GM19043 (cell line): ENCODE results near the gene BUB3.
"Not testable (repeated sequence)": the region's sequence is repeated elsewhere in the genome, so short reads cannot be mapped to it uniquely, and the experiment has no call there.

Experiments used
- ATAC-seq: cut with Tn5 transposase; IDR thresholded peaks from one replicate; pipeline ENCODE4 v1.9.1; 2021; ENCODE audit warnings: low read depth; ENCODE audit not compliant: unreplicated experiment

The BUB3 gene

DNA sequence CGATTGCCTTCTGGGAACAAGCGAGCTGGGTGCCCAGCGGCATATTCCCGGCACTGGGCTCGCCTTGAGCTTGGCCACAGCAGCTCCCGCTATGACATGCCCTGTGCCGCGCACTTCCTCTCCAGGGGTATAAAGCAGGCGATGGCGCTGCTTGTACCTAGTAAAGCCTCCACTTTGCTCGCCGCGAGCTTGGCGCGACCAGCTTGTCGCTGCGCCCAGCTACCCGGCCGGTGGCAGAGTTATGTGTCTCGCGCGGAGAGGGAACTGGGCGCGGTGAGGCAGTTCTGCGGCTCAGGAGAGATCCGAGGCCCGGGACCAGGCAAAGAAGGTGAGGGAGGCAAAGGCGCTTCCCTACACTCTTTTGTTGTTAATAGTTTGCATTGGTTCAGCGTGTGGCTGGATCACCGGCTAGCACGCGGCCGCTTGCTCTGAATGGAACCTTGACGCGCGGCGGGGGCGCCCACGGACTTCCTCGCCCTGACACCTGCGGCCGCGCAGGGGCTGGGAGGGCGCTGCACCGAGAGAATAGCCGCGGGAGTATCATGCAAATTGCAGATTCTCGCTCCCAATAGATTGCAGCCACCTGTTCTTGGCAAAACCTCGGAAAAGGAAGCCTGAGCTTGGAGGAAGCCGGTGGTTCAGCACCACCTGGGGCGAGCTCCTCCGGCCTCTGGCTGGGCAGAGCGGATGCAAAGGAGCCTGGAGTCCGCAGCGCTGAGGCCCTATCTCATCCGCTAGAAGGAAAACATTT, 3.0 kb upstream of the BUB3 start:
- ATAC-seq, result no peak

DNA sequence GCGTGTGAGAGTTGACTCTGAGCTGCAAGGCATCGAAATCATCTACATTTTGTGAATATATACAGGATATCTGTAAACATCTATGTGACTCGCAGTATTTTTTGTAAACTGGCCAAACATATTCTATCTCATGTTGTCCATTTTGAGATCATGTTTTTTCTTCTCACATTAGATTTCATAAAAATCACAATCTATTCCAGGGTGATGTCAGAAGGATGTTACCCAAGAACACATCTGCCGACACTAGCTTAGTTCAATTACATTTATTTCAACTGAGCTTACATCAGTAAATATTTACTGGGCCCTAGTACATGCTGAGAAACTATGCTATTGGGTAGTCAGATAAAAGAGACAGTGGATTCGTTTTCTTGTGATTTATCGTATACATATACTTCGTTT, 2.5 kb upstream of the BUB3 start:
- no peak for ATAC-seq

DNA sequence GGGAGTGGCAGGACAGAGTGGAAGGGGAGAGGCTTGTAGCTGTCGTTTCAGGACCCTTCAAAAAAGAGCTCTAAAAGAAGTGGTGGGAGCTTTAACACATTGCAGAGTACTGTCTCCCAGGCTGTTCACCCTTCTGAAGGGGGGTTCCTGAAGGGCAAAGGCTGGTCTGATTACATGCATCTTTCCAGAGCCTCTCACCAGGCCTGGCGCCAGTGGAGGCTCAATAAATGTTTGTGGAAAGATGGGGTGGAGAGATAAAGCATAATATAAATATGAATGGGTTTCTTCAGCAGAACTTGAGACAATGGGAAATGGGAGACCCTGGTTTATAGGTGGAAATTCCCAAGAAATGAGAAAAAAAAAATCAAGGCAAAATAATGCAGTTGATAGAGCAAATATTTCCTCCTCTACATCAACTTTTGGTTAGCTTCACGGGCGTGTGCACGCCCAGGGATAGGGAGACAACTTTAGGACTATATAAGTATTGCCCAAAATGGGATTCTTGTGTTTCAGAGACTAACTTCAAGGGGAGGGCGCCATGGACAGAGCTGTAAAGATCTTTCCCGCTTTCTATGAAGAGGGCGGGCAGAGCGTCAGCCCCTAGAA, 613 bp upstream of the BUB3 start:
- no peak for ATAC-seq

DNA sequence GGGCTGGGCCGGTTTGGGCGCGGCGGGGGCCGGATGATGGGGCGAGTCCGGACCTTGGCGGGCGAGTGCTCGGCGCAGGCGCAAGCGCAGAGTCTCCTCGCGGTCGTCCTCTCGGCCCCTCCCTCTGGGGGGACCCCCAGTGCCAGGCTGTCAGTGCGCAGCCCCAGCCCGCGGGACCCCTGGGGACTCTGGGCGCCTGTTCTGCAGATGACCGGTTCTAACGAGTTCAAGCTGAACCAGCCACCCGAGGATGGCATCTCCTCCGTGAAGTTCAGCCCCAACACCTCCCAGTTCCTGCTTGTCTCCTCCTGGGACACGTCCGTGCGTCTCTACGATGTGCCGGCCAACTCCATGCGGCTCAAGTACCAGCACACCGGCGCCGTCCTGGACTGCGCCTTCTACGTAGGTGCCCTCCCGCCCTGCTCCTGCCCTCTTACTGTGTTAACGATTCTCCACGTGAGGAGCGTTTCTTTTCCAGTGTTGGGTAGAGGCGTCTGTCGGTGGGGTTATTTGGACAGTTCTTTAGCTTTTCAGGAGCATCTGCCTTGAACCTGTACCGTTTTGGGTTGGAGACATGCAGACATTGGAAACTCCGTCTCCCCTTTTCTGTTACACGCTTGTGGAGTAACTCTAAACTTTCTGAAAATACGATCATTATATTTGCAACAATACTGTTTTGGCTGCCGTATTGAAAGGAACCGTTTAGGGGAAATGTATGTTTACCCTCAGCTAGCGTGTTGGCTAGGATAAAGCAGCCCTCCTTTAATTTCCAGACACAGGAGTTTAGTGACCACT, 706 bp downstream of the BUB3 start:
- peak; percentile 36 for ATAC-seq

- no peak for ATAC-seq
Observed at GRCh38 chr10:123156078-123156477, 1.9 kb downstream of the BUB3 start.

DNA sequence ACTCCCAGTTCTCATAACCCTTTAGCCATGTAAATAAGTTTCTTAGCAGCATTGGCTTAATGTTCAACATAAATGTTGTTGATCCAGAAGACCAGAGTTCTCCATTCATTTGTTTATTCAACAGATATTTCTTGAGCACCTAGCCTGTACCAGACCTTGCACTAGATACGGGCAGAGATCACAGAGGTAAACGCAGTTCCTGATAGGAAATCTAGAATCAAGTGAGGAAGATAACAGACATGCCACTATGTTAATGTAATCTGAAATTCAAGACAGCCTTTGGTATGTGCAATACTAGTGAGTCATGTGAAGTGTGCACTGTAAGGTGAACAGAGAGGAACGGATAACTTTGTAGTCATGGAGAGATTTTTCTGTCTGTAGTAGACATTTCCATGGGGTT, 3.0 kb downstream of the BUB3 start:
- no peak for ATAC-seq

DNA sequence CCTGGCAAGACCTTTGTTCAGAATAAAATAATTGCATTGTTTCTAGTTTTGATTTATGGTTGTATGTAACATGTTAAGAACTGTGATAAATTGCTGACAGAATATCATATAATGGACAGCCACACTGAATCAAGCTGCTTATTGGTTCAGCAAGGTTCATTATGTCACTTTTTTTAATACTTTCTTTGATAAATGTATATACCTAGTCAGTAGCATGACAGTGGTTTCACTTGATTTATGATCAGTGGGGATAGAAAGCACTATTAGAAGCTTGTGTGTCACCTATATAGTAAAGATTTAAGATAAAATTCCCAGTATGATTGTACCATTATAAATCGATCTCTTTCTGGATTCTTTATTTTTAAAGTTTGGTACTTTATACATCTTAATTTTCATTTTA, 4.5 kb downstream of the BUB3 start:
- no peak for ATAC-seq

DNA sequence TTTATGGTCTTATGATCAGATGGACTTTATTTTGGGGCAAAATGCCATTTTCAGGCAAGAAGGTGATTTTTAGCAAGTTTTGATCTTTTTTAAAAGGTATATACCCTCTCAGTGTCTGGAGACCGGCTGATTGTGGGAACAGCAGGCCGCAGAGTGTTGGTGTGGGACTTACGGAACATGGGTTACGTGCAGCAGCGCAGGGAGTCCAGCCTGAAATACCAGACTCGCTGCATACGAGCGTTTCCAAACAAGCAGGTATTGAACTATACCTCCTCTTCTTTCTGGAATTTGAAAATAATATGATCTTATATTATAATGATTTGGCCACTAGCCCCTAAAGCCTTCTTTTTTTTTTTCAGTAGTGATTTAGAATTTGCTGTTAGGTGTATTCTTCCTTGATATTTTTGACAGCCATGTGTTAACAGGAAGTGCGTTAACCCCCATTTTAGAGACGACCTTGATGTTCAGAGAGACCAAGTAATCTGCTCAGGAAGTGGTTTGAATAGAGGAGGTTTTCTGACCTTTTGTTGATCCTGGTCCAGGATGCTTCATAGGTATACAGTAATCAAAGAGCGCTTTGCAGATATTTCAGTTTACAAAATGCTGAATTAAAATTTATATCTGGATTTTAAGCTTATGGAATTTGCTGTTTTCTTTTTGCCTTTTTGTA, 6.2 kb downstream of the BUB3 start:
- ATAC-seq, result no peak

GRCh38 chr10:123164319-123164718, 10.1 kb downstream of the BUB3 start:
- ATAC-seq, result no peak

GRCh38 chr10:123165445-123166072, 11.4 kb downstream of the BUB3 start:
- no peak for ATAC-seq

GRCh38 chr10:123166618-123167017, 12.4 kb downstream of the BUB3 start:
- ATAC-seq, result no peak

DNA sequence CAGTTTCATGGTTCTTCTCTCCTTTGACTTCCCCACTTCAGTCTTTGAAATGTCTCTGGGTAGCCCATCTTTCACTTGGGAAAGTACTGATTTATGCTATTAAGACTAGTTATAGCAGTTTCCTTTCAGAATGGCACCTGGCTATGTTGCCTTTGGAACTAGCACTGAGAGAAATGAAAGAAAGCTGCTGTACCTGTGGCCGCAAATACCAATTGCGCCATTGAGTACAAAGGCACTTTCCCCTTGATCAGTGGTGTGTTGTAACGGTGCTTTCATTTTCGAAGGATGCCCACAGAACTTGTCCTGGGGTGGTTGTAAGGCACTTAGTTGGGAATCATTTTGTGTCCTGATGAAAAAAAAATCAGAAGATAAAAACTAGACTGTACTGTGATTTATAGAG, 16.8 kb downstream of the BUB3 start:
- no peak for ATAC-seq

- ATAC-seq, result not testable (repeated sequence)
Observed at GRCh38 chr10:123171616-123172015, 17.4 kb downstream of the BUB3 start.

GRCh38 chr10:123175389-123176387, 21.5 kb downstream of the BUB3 start:
- ATAC-seq, result no peak

GRCh38 chr10:123178390-123178789, 24.2 kb downstream of the BUB3 start:
- ATAC-seq, result not testable (repeated sequence)

- ATAC-seq, result no peak
Observed at GRCh38 chr10:123180101-123181090, 26.2 kb downstream of the BUB3 start.

DNA sequence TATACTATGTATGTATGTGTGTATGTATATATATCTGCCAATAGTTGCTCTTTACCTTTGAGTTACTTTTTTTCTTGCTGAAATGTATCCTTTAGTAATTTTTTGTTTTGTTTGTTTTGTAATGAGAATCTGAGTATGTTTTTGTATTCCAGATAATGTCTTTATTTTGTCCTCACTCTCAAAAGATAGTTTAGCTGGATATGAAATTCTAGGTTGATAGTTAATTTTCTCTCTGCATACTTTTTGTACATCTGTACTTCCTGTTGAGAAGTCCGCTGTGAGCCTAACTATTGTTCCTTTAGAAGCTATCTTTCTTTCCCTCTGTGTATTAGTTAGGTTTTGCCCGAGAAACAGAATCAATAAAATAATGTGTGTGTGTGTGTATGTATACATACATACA, 29.5 kb downstream of the BUB3 start:
- no peak for ATAC-seq

GRCh38 chr10:123187781-123188180, 33.6 kb downstream of the BUB3 start:
- ATAC-seq, result no peak
